Measurements from ENCODE around the gene TNRC6C. TPM values are rescaled to one million over a fixed set of nuclear protein-coding genes. Genes with fewer than 3 reads are reported as not detected.
A peak's percentile ranks its signal among the peaks of the same experiment; 100 is the strongest.

Gene TNRC6C
- total and polyA plus RNA-seq, 2 of the 13 experiments (the other 11 are each of a cell fraction or from before 2014, with no cell fraction given), result 0.66 to 4.9 TPM

- TF ChIP-seq ARID3A (IDR thresholded peaks at IDR 0.05; ENCODE audit: low read depth, low read length), result no peak
- no peak for TF ChIP-seq ZNF460 (CRISPR knock-in tag; IDR thresholded peaks at IDR 0.05; ENCODE audit: borderline replicate concordance)
- no peak for TF ChIP-seq RFXANK (CRISPR knock-in tag; IDR thresholded peaks at IDR 0.05)
- TF ChIP-seq POLR2A (IDR thresholded peaks at IDR 0.05; ENCODE audit: insufficient read depth in 1 of 2, low read depth in 2 of 2, low read length in 2 of 2), result 0 out of 4 replicates have a peak, but pooled peaks of 1 of the 2 experiments have one; percentile 34
- TF ChIP-seq ZBTB34 (CRISPR knock-in tag; IDR thresholded peaks at IDR 0.05), result no peak
- no peak for TF ChIP-seq GLI4 (CRISPR knock-in tag; IDR thresholded peaks at IDR 0.05; ENCODE audit: borderline replicate concordance)
- no peak for TF ChIP-seq ZNF350 (CRISPR knock-in tag; IDR thresholded peaks at IDR 0.05; ENCODE audit: borderline replicate concordance, low read depth)
- TF ChIP-seq RELA (CRISPR knock-in tag; IDR thresholded peaks at IDR 0.05), result no peak
- TF ChIP-seq YEATS2 (CRISPR knock-in tag; IDR thresholded peaks at IDR 0.05; ENCODE audit: borderline replicate concordance), result no peak
- no peak for TF ChIP-seq ZNF577 (CRISPR knock-in tag; IDR thresholded peaks at IDR 0.05; ENCODE audit: borderline replicate concordance, low read depth)
- TF ChIP-seq SP5 (CRISPR knock-in tag; IDR thresholded peaks at IDR 0.05; ENCODE audit: borderline replicate concordance, low read depth), result no peak
- peak; percentile 66; the same call in 1 of the 2 replicates for TF ChIP-seq THRA (CRISPR knock-in tag; IDR thresholded peaks at IDR 0.05; ENCODE audit: borderline replicate concordance)
- no peak for TF ChIP-seq HOXD1 (CRISPR knock-in tag; IDR thresholded peaks at IDR 0.05)
- TF ChIP-seq ZNF652 (CRISPR knock-in tag; IDR thresholded peaks at IDR 0.05; ENCODE audit: borderline replicate concordance, low read depth), result no peak
- no peak for TF ChIP-seq SNAI1 (CRISPR knock-in tag; IDR thresholded peaks at IDR 0.05; ENCODE audit: borderline replicate concordance)
- TF ChIP-seq CAMTA2 (CRISPR knock-in tag; IDR thresholded peaks at IDR 0.05; ENCODE audit: borderline replicate concordance), result no peak
- no peak for TF ChIP-seq ZNF142 (CRISPR knock-in tag; IDR thresholded peaks at IDR 0.05)
Measured at GRCh38 chr17:78117027-78117981, 158.8 kb downstream of the TNRC6C start (continued).
